Psoas muscle (tissue), 8 donors: ENCODE measurements around the gene OR10G4. TPM values are rescaled to one million over a fixed set of nuclear protein-coding genes. Genes with fewer than 3 reads are reported as not detected.
"Not testable (repeated sequence)": the region's sequence is repeated elsewhere in the genome, so short reads cannot be mapped to it uniquely, and the experiment has no call there.

Experiments
- ATAC-seq, 4 donors: fragments of 200-7000 bp; cut with Tn5 transposase; one replicate each; pipeline ENCODE4 v1.9.1; 2020; ENCODE audit warnings: moderate library complexity in 3 of 4, mild to moderate bottlenecking in 2 of 4
- DNase-seq, 2 donors: peaks; one replicate each; pipeline ENCODE4 v3.0.0-alpha.2; 2020
- H3K27ac ChIP-seq: fragments of 200-600 bp; one replicate; pipeline ENCODE4 v1.8.0; 2022
- H3K27me3 ChIP-seq, 3 donors: fragments of 200-600 bp in 1 of 3; one replicate each; pipeline versions ENCODE4 v1.6.1 to v1.8.0; 2013 to 2022; ENCODE audit warnings: low read length in 2 of 3, mild to moderate bottlenecking in 2 of 3, moderate library complexity in 1 of 3; ENCODE audit not compliant: insufficient read depth in 3 of 3
- H3K36me3 ChIP-seq, 2 donors: fragments of 200-600 bp in 1 of 2; one replicate each; pipeline versions ENCODE4 v1.6.1 to v1.8.0; 2013 to 2022; ENCODE audit warnings: low read depth in 1 of 2, mild to moderate bottlenecking in 1 of 2, moderate library complexity in 1 of 2; ENCODE audit not compliant: insufficient read depth in 1 of 2
- H3K4me1 ChIP-seq: fragments of 200-600 bp; one replicate; pipeline ENCODE4 v1.8.0; 2022
- H3K4me3 ChIP-seq: fragments of 200-600 bp; one replicate; pipeline ENCODE4 v1.8.0; 2022; ENCODE audit warnings: mild to moderate bottlenecking
- H3K9me3 ChIP-seq: fragments of 200-600 bp; one replicate; pipeline ENCODE4 v1.8.0; 2022
- CTCF ChIP-seq: fragments of 200-600 bp; IDR thresholded peaks from one replicate; pipeline ENCODE4 v1.8.0; 2022; ENCODE audit warnings: antibody characterized with exemption
- WGBS, 3 donors: extraction: QIAGEN DNeasy Blood & Tissue Kit; methylation state at CpG; one replicate each; pipeline versions ENCODE4 v1.1.6 to v1.1.7; 2013; 5-methylcytosine and 5-hydroxymethylcytosine counted together
- intact Hi-C, 2 donors: fragments of 100-400 bp; cut with DNase I; formaldehyde crosslinking; loops; one replicate each; pipeline versions ENCODE4 v1.11.0 to v1.14.2; 2022
- polyA plus RNA-seq, 3 donors: library from polyadenylated mRNA; stranded (reverse); fragments of 200-250 nt; gene quantifications; one replicate each; pipeline ENCODE4 v1.2.3, GENCODE V29; 2013
- total RNA-seq, 4 donors: library from RNA; stranded (reverse); fragmentation: NEBNext Ultra II Directional in 2 of 4; extraction: Animal tissue kit (Norgen Biotek cat#: 25700) in 2 of 4; gene quantifications; one replicate each; pipeline versions ENCODE4 v1.2.1 to v1.2.4, GENCODE V29; 2021 to 2023
- donor health status: healthy with polysubstance abuse.
- donor health status: DM: no; HTN: no; CAD: no; lungs with moderate emphysema.
- donor health status: Bipolar disorder and iron deficiency.
- donor health status: healthy.
- donor health status: DM: yes; HTN: yes; CAD: no.
- donor health status: DM: no; HTN: no; CAD: no.
- donor health status: DM: no; HTN: no; CAD: no.
- donor health status: DM: yes; HTN: yes; CAD: no.

OR10G4 gene
- total and polyA plus RNA-seq, 7 donors = not detected

- intact Hi-C loops = no loop called here
- ATAC-seq = no peak
- WGBS, 3 donors = 80 to 93% (median 91%) methylated on average over 4 to 5 of the region's 5 CpGs
Measured at GRCh38 chr11:123979311-123979710, 33.5 kb upstream of the OR10G4 start.

GRCh38 chr11:123995119-123995518 lies 17.7 kb upstream of the OR10G4 start, which contains the start of gene OR10G6:
TSS of gene OR10G6 (minus strand) at chr11:123995161. CDS start at chr11:123995161, 0 bp downstream.
- Histone ChIP-seq H3K9me3 (no peaks in the 10 kb centered on the region), H3K27ac (no peak within 1 kb of the TSS), H3K36me3 (no peaks in the 10 kb centered on the region), H3K27me3 (peaks cover 0 to 2% (median 0%) of the 10 kb centered on the region in 3 donors), H3K4me1 (no peaks in the 10 kb centered on the region), H3K4me3 (no peak within 1 kb of the TSS)
- WGBS, 3 donors = 94 to 100% (median 100%) methylated on average over 1 of the region's 1 CpG
- no peak for TF ChIP-seq CTCF
- intact Hi-C loops = no loop called here
- DNase-seq = no peak
- no peak for ATAC-seq

More at GRCh38 chr11:123979311-123979710, 33.5 kb upstream of the OR10G4 start:
- no peak overlapping the region for H3K27ac ChIP-seq
- no peak for TF ChIP-seq CTCF
- DNase-seq = no peak
- no peaks in the 10 kb centered on the region for H3K9me3 ChIP-seq
- H3K4me1 ChIP-seq = no peaks in the 10 kb centered on the region
- no peaks in the 10 kb centered on the region for H3K36me3 ChIP-seq
- H3K27me3 ChIP-seq = no peaks in the 10 kb centered on the region
- H3K4me3 ChIP-seq = no peak overlapping the region

GRCh38 chr11:124015837-124016236 lies 3.0 kb downstream of the OR10G4 start:
- DNase-seq = not testable (repeated sequence)
- 70 to 83% (median 79%) methylated on average over 3 to 7 of the region's 9 CpGs for WGBS, 3 donors

GRCh38 chr11:124026498-124026897 lies 13.7 kb downstream of the OR10G4 start, which contains the start of gene OR10G8:
TSS of gene OR10G8 (plus strand) at chr11:124026798. CDS start at chr11:124029623, 2,825 bp downstream.
- ATAC-seq = no peak
- no peak within 1 kb of the TSS for H3K4me3 ChIP-seq
- WGBS, 3 donors = 71 to 80% (median 77%) methylated on average over 2 of the region's 2 CpGs
- no peaks in the 10 kb centered on the region for H3K4me1 ChIP-seq
- H3K27ac ChIP-seq = no peak within 1 kb of the TSS
- intact Hi-C loops = no loop called here
- no peaks in the 10 kb centered on the region for H3K27me3 ChIP-seq
- DNase-seq = no peak
- no peak for TF ChIP-seq CTCF
- H3K9me3 ChIP-seq = no peaks in the 10 kb centered on the region
- no peaks in the 10 kb centered on the region for H3K36me3 ChIP-seq

More at GRCh38 chr11:124015837-124016236, 3.0 kb downstream of the OR10G4 start:
- H3K27me3 ChIP-seq, H3K36me3 ChIP-seq, H3K4me3 ChIP-seq, H3K4me1 ChIP-seq, H3K27ac ChIP-seq, intact Hi-C loops, ATAC-seq, H3K9me3 ChIP-seq: not testable (repeated sequence)

GRCh38 chr11:124036666-124037065 lies 23.9 kb downstream of the OR10G4 start:
- Histone ChIP-seq H3K9me3 (no peaks in the 10 kb centered on the region), H3K4me3 (no peak overlapping the region), H3K27me3 (no peaks in the 10 kb centered on the region), H3K4me1 (no peaks in the 10 kb centered on the region), H3K36me3 (no peaks in the 10 kb centered on the region), H3K27ac (no peak overlapping the region)
- TF ChIP-seq CTCF = no peak
- DNase-seq (no peak), ATAC-seq (no peak)
- WGBS, 3 donors = 19 to 39% (median 23%) methylated on average over 1 of the region's 1 CpG
- intact Hi-C loops = no loop called here
